ENCODE measurements around the gene LSM7.

The LSM7 gene

GRCh38 chr19:2328401-2329148 is at the start of gene LSM7, which contains the start of gene SPPL2B:
LSM7 (minus strand) TSS chr19:2328586; CDS start chr19:2328566, 20 bp downstream.
SPPL2B (plus strand) TSS chr19:2328684; CDS start chr19:2328710, 26 bp downstream.
- Histone ChIP-seq H3K9me3 (ENCODE audit: control insufficient read depth, insufficient read depth, low read length) (no peaks in the 10 kb centered on the region), H3K36me3 (ENCODE audit: control insufficient read depth, insufficient read depth, low read length) (peaks cover 18% of the 10 kb centered on the region; the same call in 1 of the 2 replicates), H3K27me3 (ENCODE audit: control insufficient read depth, insufficient read depth, low read length) (no peaks in the 10 kb centered on the region), H3K27ac (ENCODE audit: low read length) (no peak within 1 kb of the TSS), H3K4me3 (ENCODE audit: low read length) (peak within 1 kb of the TSS; percentile 80), H3K4me1 (ENCODE audit: control insufficient read depth, insufficient read depth, low read length) (peaks cover 7% of the 10 kb centered on the region)
- no peak for DNase-seq (ENCODE audit: low read depth, low spot score)
- no CpG with 5 or more reads among the region's 89 CpGs for WGBS (ENCODE audit: insufficient coverage, insufficient read length)

DNA sequence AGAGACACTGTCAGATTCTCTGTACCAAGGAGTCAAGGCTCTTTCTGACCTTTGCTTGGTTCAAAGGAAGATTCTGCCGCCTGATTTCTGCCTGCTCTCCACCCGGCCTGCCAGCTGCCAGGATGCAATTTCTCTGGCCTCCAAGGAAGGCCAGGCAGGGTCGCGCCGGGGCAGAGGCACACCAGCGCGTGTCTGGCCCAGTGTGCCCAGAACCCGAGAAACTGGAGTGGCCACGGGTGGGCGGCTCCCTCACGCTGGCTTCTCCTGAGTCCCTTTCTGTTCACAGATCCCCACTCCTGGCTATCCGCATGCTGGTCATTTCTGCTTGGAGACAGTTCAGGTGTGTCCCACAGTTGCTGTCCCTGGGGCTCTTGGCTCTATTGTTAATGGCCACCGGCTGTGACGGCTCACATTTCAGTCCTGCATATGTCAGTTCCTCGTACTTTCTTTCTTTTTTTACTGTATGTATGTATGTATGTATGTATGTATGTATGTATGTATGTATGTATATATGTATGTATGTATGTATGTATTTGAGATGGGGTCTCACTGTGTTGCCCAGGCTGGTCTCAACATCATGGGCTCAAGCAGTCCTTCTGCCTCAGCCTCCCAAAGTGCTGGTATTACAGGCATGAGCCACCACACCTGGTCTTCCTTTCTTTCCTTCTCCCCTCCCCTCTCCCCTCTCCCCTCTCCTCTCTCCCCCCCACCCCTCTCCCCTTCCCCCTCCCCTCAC is 48.6 kb upstream of the LSM7 start:
- H3K36me3 ChIP-seq (ENCODE audit: control insufficient read depth, insufficient read depth, low read length) = no peaks in the 10 kb centered on the region
- H3K4me3 ChIP-seq (ENCODE audit: low read length) = no peak overlapping the region
- H3K9me3 ChIP-seq (ENCODE audit: control insufficient read depth, insufficient read depth, low read length) = no peaks in the 10 kb centered on the region
- WGBS (ENCODE audit: insufficient coverage, insufficient read length) = no CpG with 5 or more reads among the region's 15 CpGs
- H3K4me1 ChIP-seq (ENCODE audit: control insufficient read depth, insufficient read depth, low read length) = no peaks in the 10 kb centered on the region
- no peaks in the 10 kb centered on the region for H3K27me3 ChIP-seq (ENCODE audit: control insufficient read depth, insufficient read depth, low read length)
- H3K27ac ChIP-seq (ENCODE audit: low read length) = no peak overlapping the region
- DNase-seq (ENCODE audit: low read depth, low spot score) = no peak

GRCh38 chr19:2375353-2376121 is 47.2 kb upstream of the LSM7 start:
- DNase-seq (ENCODE audit: low read depth, low spot score) = no peak

DNA sequence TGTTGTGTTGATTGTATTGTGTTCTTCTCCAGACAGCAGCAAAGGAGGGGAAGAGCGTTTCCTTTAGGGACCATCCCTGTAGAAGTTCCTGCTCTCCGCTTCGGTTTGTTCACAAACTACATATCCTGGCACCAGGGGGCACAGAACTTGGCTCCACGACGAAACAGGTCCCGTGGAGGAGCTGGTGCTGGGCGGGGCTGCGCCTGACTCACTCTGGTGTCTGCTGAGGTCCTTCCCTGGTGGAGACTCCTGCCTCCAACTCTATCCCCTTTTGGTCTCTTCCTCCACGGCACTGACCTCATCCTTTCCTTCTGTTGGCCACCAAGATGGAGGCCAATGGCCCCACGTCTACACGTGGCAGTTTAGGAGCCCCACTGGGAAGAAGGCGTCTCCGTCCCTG is 46.4 kb upstream of the LSM7 start:
- H3K36me3 ChIP-seq (ENCODE audit: control insufficient read depth, insufficient read depth, low read length) = no peaks in the 10 kb centered on the region
- no CpG with 5 or more reads among the region's 13 CpGs for WGBS (ENCODE audit: insufficient coverage, insufficient read length)
- no peak overlapping the region for H3K4me3 ChIP-seq (ENCODE audit: low read length)
- H3K27ac ChIP-seq (ENCODE audit: low read length) = no peak overlapping the region
- H3K9me3 ChIP-seq (ENCODE audit: control insufficient read depth, insufficient read depth, low read length) = no peaks in the 10 kb centered on the region
- H3K4me1 ChIP-seq (ENCODE audit: control insufficient read depth, insufficient read depth, low read length) = no peaks in the 10 kb centered on the region
- no peak for DNase-seq (ENCODE audit: low read depth, low spot score)
- no peaks in the 10 kb centered on the region for H3K27me3 ChIP-seq (ENCODE audit: control insufficient read depth, insufficient read depth, low read length)

More at GRCh38 chr19:2375353-2376121, 47.2 kb upstream of the LSM7 start:
- H3K4me1 ChIP-seq (ENCODE audit: control insufficient read depth, insufficient read depth, low read length) = no peaks in the 10 kb centered on the region
- no peaks in the 10 kb centered on the region for H3K9me3 ChIP-seq (ENCODE audit: control insufficient read depth, insufficient read depth, low read length)
- H3K4me3 ChIP-seq (ENCODE audit: low read length) = no peak overlapping the region
- H3K27ac ChIP-seq (ENCODE audit: low read length) = no peak overlapping the region
- WGBS (ENCODE audit: insufficient coverage, insufficient read length) = no CpG with 5 or more reads among the region's 7 CpGs
- H3K27me3 ChIP-seq (ENCODE audit: control insufficient read depth, insufficient read depth, low read length) = no peaks in the 10 kb centered on the region
- H3K36me3 ChIP-seq (ENCODE audit: control insufficient read depth, insufficient read depth, low read length) = no peaks in the 10 kb centered on the region

- no peak overlapping the region for H3K4me3 ChIP-seq (ENCODE audit: low read length)
- H3K36me3 ChIP-seq (ENCODE audit: control insufficient read depth, insufficient read depth, low read length) = no peaks in the 10 kb centered on the region
- no peak overlapping the region for H3K27ac ChIP-seq (ENCODE audit: low read length)
- no peaks in the 10 kb centered on the region for H3K9me3 ChIP-seq (ENCODE audit: control insufficient read depth, insufficient read depth, low read length)
- no CpG with 5 or more reads among the region's 11 CpGs for WGBS (ENCODE audit: insufficient coverage, insufficient read length)
- no peaks in the 10 kb centered on the region for H3K4me1 ChIP-seq (ENCODE audit: control insufficient read depth, insufficient read depth, low read length)
- no peaks in the 10 kb centered on the region for H3K27me3 ChIP-seq (ENCODE audit: control insufficient read depth, insufficient read depth, low read length)
- no peak for DNase-seq (ENCODE audit: low read depth, low spot score)
Observed at GRCh38 chr19:2372076-2372612, 43.8 kb upstream of the LSM7 start.

GRCh38 chr19:2371656-2372055 is 43.3 kb upstream of the LSM7 start:
- H3K4me1 ChIP-seq (ENCODE audit: control insufficient read depth, insufficient read depth, low read length) = no peaks in the 10 kb centered on the region
- H3K36me3 ChIP-seq (ENCODE audit: control insufficient read depth, insufficient read depth, low read length) = no peaks in the 10 kb centered on the region
- DNase-seq (ENCODE audit: low read depth, low spot score) = no peak
- WGBS (ENCODE audit: insufficient coverage, insufficient read length) = no CpG with 5 or more reads among the region's 16 CpGs
- H3K27ac ChIP-seq (ENCODE audit: low read length) = no peak overlapping the region
- H3K4me3 ChIP-seq (ENCODE audit: low read length) = no peak overlapping the region
- no peaks in the 10 kb centered on the region for H3K27me3 ChIP-seq (ENCODE audit: control insufficient read depth, insufficient read depth, low read length)
- H3K9me3 ChIP-seq (ENCODE audit: control insufficient read depth, insufficient read depth, low read length) = no peaks in the 10 kb centered on the region

DNA sequence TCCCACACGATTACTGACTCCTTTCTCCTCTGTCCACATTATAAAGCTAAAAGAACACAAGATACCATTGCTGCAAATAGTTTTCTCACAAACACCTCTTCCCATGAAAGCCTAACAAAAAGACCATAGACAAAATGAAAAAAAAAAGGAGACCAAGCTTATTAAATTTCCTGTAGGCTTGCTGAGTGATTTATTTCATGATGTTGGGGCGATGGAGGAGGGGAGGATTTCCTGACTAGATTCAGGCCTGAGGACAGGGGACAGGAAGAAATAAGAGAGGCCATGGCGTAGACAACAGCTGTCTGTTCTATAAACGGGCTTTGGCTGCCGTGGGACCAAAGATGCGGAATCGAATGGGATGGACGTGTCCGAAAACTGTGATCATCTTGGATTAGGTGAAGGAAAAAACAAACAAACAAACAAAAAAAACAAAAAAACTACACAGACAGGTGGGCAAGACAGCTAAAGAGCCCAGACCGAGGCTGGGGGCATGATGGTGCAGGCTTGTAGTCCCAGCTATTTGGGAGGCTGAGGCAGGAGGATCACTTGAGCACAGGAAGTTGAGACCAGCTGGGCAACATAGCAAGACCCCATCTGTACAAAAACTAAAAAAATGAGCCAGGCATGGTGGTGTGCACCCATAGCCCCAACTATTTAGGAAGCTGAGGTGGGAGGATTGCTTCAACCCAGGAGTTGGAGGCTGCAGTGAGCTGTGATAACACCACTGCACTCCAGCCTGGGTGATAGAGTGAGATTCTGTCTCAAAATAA is 37.0 kb upstream of the LSM7 start:
- H3K36me3 ChIP-seq (ENCODE audit: control insufficient read depth, insufficient read depth, low read length) = no peaks in the 10 kb centered on the region
- DNase-seq (ENCODE audit: low read depth, low spot score) = no peak
- H3K9me3 ChIP-seq (ENCODE audit: control insufficient read depth, insufficient read depth, low read length) = no peaks in the 10 kb centered on the region
- no CpG with 5 or more reads among the region's 10 CpGs for WGBS (ENCODE audit: insufficient coverage, insufficient read length)
- H3K27me3 ChIP-seq (ENCODE audit: control insufficient read depth, insufficient read depth, low read length) = no peaks in the 10 kb centered on the region
- H3K4me3 ChIP-seq (ENCODE audit: low read length) = no peak overlapping the region
- no peak overlapping the region for H3K27ac ChIP-seq (ENCODE audit: low read length)
- H3K4me1 ChIP-seq (ENCODE audit: control insufficient read depth, insufficient read depth, low read length) = 0 out of 2 replicates have a peak, but pooled peaks cover 2% of the 10 kb centered on the region

DNA sequence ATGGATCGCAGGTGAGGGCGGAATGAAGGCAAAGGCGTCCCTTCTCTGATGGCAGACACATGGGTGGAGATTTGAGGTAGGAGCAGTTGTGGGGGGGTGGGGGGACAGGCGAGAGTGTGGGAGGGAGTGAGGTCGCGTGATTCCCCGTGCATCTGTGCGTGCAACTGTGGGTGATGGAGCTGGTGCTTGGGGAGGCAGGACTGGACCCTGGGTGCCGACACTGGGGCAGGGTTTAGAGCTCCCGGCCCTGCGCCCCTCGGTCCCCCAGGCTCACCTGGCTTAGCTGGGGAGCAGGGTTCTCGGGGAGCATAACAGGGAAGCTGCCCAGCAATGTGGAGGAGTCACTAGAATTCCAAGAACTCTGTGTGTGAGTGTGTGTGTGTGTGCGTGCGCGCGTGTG is 35.0 kb upstream of the LSM7 start:
- Histone ChIP-seq H3K9me3 (ENCODE audit: control insufficient read depth, insufficient read depth, low read length) (no peaks in the 10 kb centered on the region), H3K4me3 (ENCODE audit: low read length) (no peak overlapping the region), H3K4me1 (ENCODE audit: control insufficient read depth, insufficient read depth, low read length) (peaks cover 3% of the 10 kb centered on the region; the same call in 1 of the 2 replicates), H3K27ac (ENCODE audit: low read length) (no peak overlapping the region), H3K36me3 (ENCODE audit: control insufficient read depth, insufficient read depth, low read length) (no peaks in the 10 kb centered on the region), H3K27me3 (ENCODE audit: control insufficient read depth, insufficient read depth, low read length) (no peaks in the 10 kb centered on the region)
- 100% methylated on average over 4 of the region's 17 CpGs for WGBS (ENCODE audit: insufficient coverage, insufficient read length)
- no peak for DNase-seq (ENCODE audit: low read depth, low spot score)

DNA sequence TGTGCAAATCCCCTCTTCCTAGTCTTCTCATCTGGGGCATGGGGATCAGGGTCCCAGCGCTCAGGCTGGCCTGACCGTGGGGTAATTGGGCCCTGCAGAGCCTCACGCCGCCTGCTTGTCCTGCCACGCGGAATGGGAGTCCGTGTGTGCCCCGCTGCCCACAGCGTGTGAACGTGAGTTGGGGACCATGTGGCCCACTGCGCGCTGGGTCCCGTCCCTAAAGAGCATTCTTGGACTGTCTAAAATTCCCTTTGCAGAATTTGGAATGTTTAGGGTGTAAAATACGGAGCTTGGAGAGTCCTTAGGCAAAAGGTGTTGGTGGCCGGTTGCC is 34.5 kb upstream of the LSM7 start:
- peaks cover 3% of the 10 kb centered on the region; the same call in 1 of the 2 replicates for H3K4me1 ChIP-seq (ENCODE audit: control insufficient read depth, insufficient read depth, low read length)
- H3K27me3 ChIP-seq (ENCODE audit: control insufficient read depth, insufficient read depth, low read length) = no peaks in the 10 kb centered on the region
- WGBS (ENCODE audit: insufficient coverage, insufficient read length) = no CpG with 5 or more reads among the region's 15 CpGs
- no peaks in the 10 kb centered on the region for H3K9me3 ChIP-seq (ENCODE audit: control insufficient read depth, insufficient read depth, low read length)
- no peak for DNase-seq (ENCODE audit: low read depth, low spot score)
- no peaks in the 10 kb centered on the region for H3K36me3 ChIP-seq (ENCODE audit: control insufficient read depth, insufficient read depth, low read length)
- no peak overlapping the region for H3K27ac ChIP-seq (ENCODE audit: low read length)
- no peak overlapping the region for H3K4me3 ChIP-seq (ENCODE audit: low read length)
